Endothelial cell of umbilical vein (primary cell): ENCODE results near the gene DGKI.

Experiments used
- EZH2 ChIP-seq: IDR thresholded peaks from 2 replicates; pipeline ENCODE4 v1.6.1; 2012; ENCODE audit warnings: borderline replicate concordance, low read depth, mild to moderate bottlenecking, moderate library complexity, low read length, inconsistent platforms; ENCODE audit not compliant: severe bottlenecking
- GATA2 ChIP-seq: IDR thresholded peaks from 2 replicates; pipeline ENCODE4 v1.7.0; 2011; ENCODE audit warnings: low read depth, mild to moderate bottlenecking, moderate library complexity, mixed read lengths, low read length; ENCODE audit not compliant: insufficient read length, insufficient read depth
- MYC ChIP-seq: IDR thresholded peaks from one replicate; pipeline ENCODE4 v1.6.1; 2011; ENCODE audit warnings: mild to moderate bottlenecking, low read depth, low read length
- POLR2A ChIP-seq: IDR thresholded peaks from 2 replicates; pipeline ENCODE4 v1.6.1; 2012; ENCODE audit warnings: low read depth, mild to moderate bottlenecking, control low read depth, low read length
- POLR2AphosphoS5 ChIP-seq: IDR thresholded peaks from 2 replicates; pipeline ENCODE4 v1.6.1; 2012; ENCODE audit warnings: low read depth, mild to moderate bottlenecking, control low read depth, low read length, moderate library complexity; ENCODE audit not compliant: insufficient read depth
- TF ChIP-seq, protein P1 (sequence below), 2 donors: IDR thresholded peaks; 1 replicate in 1 of 2; 2 replicates in 1 of 2; pipeline ENCODE4 v1.5.1; 2011; ENCODE audit warnings: low read length in 2 of 2, mild to moderate bottlenecking in 2 of 2, moderate library complexity in 2 of 2, control low read depth in 1 of 2, inconsistent platforms in 1 of 2, low read depth in 1 of 2; ENCODE audit not compliant: insufficient read depth in 1 of 2; ENCODE audit errors: extremely low read depth in 1 of 2
- TF ChIP-seq, protein P2 (sequence below): IDR thresholded peaks from 2 replicates; pipeline ENCODE4 v1.6.1; 2011; ENCODE audit not compliant: insufficient read depth, insufficient read length

DNA sequence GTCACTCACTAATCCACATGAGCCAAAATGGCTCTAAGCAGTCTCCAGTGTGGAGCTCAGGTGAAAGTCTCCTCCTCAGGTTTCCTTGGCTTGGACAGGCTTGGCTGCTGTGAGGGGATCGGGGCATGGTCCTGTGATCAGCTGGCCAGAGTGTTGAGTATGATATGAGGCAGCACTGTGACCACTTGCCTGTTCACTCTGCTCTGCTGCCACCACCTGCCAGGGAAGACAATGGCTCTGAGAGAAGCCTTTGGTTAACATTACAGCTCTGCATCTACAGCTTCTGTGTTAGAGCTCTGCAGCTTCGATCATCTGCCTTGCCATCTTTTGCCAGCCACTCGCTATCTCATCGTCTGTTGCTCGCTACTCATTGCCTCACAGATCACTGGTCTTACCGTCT, 483.1 kb downstream of the DGKI start:
- TF ChIP-seq, protein P1, sequence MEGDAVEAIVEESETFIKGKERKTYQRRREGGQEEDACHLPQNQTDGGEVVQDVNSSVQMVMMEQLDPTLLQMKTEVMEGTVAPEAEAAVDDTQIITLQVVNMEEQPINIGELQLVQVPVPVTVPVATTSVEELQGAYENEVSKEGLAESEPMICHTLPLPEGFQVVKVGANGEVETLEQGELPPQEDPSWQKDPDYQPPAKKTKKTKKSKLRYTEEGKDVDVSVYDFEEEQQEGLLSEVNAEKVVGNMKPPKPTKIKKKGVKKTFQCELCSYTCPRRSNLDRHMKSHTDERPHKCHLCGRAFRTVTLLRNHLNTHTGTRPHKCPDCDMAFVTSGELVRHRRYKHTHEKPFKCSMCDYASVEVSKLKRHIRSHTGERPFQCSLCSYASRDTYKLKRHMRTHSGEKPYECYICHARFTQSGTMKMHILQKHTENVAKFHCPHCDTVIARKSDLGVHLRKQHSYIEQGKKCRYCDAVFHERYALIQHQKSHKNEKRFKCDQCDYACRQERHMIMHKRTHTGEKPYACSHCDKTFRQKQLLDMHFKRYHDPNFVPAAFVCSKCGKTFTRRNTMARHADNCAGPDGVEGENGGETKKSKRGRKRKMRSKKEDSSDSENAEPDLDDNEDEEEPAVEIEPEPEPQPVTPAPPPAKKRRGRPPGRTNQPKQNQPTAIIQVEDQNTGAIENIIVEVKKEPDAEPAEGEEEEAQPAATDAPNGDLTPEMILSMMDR (IDR thresholded peaks at IDR 0.05; ENCODE audit: extremely low read depth in 1 of 2, insufficient read depth in 1 of 2, low read depth in 1 of 2, low read length in 2 of 2): no peak
- TF ChIP-seq, protein P2, sequence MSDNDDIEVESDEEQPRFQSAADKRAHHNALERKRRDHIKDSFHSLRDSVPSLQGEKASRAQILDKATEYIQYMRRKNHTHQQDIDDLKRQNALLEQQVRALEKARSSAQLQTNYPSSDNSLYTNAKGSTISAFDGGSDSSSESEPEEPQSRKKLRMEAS: no peak
- TF ChIP-seq POLR2A (no peak), GATA2 (no peak), MYC (no peak), EZH2 (no peak), POLR2AphosphoS5 (no peak)
